K562 (cell line): ENCODE results near the gene FLRT1. TPM values are rescaled to one million over a fixed set of nuclear protein-coding genes. Genes with fewer than 3 reads are reported as not detected.
A peak's percentile ranks its signal among the peaks of the same experiment; 100 is the strongest.

Experiments
- BCLAF1 ChIP-seq, 2 experiments: fragments of 450-650 bp in 1 of 2; IDR thresholded peaks; 2 replicates each; pipeline ENCODE4 v1.6.1; 2011 to 2017; ENCODE audit warnings: low read depth in 2 of 2, antibody characterized with exemption in 1 of 2, borderline replicate concordance in 1 of 2, low read length in 1 of 2, mild to moderate bottlenecking in 1 of 2, mixed read lengths in 1 of 2; ENCODE audit not compliant: control insufficient read depth in 1 of 2
- E4F1 ChIP-seq: fragments of 250-450 bp; sonication (Bioruptor Pico); IDR thresholded peaks from 2 replicates; pipeline ENCODE4 v1.5.0; 2021; ENCODE audit warnings: mild to moderate bottlenecking, borderline replicate concordance
- EP300 ChIP-seq: IDR thresholded peaks from 2 replicates; pipeline ENCODE4 v1.6.1; 2012; ENCODE audit warnings: low read length, improper control_type of control experiment
- FOS ChIP-seq: IDR thresholded peaks from 3 replicates; pipeline ENCODE4 v1.6.1; 2011; ENCODE audit not compliant: insufficient read length; ENCODE audit errors: extremely low read depth
- GMEB1 ChIP-seq: fragments of 250-450 bp; sonication (Bioruptor Pico); IDR thresholded peaks from 2 replicates; pipeline ENCODE4 v1.4.0; 2020; ENCODE audit warnings: mild to moderate bottlenecking
- HNRNPLL ChIP-seq: fragments of 200-400 bp; formaldehyde crosslinking; IDR thresholded peaks from 2 replicates; pipeline ENCODE4 v1.6.1; 2017; ENCODE audit warnings: low read length, low read depth, mild to moderate bottlenecking; ENCODE audit not compliant: poor library complexity, severe bottlenecking
- MCM7 ChIP-seq, 2 experiments: fragments of 450-650 bp; IDR thresholded peaks; 2 replicates each; pipeline ENCODE4 v1.6.1; 2016 to 2018
- MNT ChIP-seq, 2 experiments: fragments of 450-650 bp; conservative IDR thresholded peaks; 2 replicates each; pipeline ENCODE4 v1.6.1; 2017; ENCODE audit warnings: mild to moderate bottlenecking in 2 of 2, moderate library complexity in 2 of 2
- NBN ChIP-seq: fragments of 450-650 bp; IDR thresholded peaks from 2 replicates; pipeline ENCODE4 v1.6.1; 2016; ENCODE audit warnings: low read depth, mild to moderate bottlenecking
- NFIC ChIP-seq: fragments of 450-650 bp; IDR thresholded peaks from 2 replicates; pipeline ENCODE4 v1.6.1; 2017; ENCODE audit warnings: mild to moderate bottlenecking, inconsistent platforms
- POLR2H ChIP-seq: IDR thresholded peaks from 2 replicates; pipeline ENCODE4 v1.6.1; 2016; ENCODE audit warnings: missing genetic modification characterization, low read depth, mild to moderate bottlenecking, control low read depth, missing compliant biosample characterization, moderate library complexity
- VEZF1 ChIP-seq: fragments of 200-800 bp; sonication (Bioruptor generic); IDR thresholded peaks from 2 replicates; pipeline ENCODE4 v1.6.1; 2017; ENCODE audit warnings: missing genetic modification characterization, missing compliant biosample characterization
- ZNF583 ChIP-seq: fragments of 250-450 bp; sonication (Bioruptor Pico); IDR thresholded peaks from 2 replicates; pipeline ENCODE4 v1.4.0; 2020
- ZNF584 ChIP-seq: fragments of 200-800 bp; sonication (Bioruptor generic); IDR thresholded peaks from 2 replicates; pipeline ENCODE4 v1.6.1; 2016; ENCODE audit warnings: low read depth, mild to moderate bottlenecking, missing genetic modification characterization, missing compliant biosample characterization
- ZNF696 ChIP-seq: fragments of 250-450 bp; sonication (Bioruptor Pico); conservative IDR thresholded peaks from 2 replicates; pipeline ENCODE4 v1.4.0; 2020; ENCODE audit warnings: mild to moderate bottlenecking, moderate library complexity
- ZNF77 ChIP-seq: fragments of 250-450 bp; sonication (Bioruptor Pico); IDR thresholded peaks from 2 replicates; pipeline ENCODE4 v1.5.0; 2020
- ZSCAN29 ChIP-seq: fragments of 450-650 bp; IDR thresholded peaks from 2 replicates; pipeline ENCODE4 v1.6.1; 2017
- polyA plus RNA-seq, 8 experiments: library from polyadenylated mRNA; depleted of rRNA in 4 of 8; stranded (reverse) in 5 of 8; unstranded in 3 of 8; fragments of >200 nt; fragmentation: Nextera tagmentation in 2 of 8; fragmentation: Illumina TruSeq in 1 of 8; extraction: Ambion mirVana in 2 of 8; extraction: Trizol in 1 of 8; gene quantifications; 2 replicates each; pipeline versions ENCODE4 v1.2.1 to v1.2.3, GENCODE V29; 2011 to 2014; ENCODE audit warnings: inconsistent platforms in 1 of 8, missing spikeins in 1 of 8
- total RNA-seq, 7 experiments: library from RNA; depleted of rRNA in 6 of 7; stranded (reverse); fragments of >200 nt in 6 of 7; fragmentation: Illumina TruSeq in 2 of 7; extraction: Trizol in 2 of 7; gene quantifications; 2 replicates each; pipeline versions ENCODE4 v1.2.1 to v1.2.3, GENCODE V29; 2011 to 2021; ENCODE audit warnings: low replicate concordance in 1 of 7

FLRT1 gene
- total and polyA plus RNA-seq, 9 of the 15 experiments (the other 6 are each of a cell fraction or from before 2014, with no cell fraction given), result not detected

GRCh38 chr11:63986156-63986931 lies 49.4 kb upstream of the FLRT1 start, which contains the start of gene OTUB1 (continued):
- TF ChIP-seq BCLAF1 (IDR thresholded peaks at IDR 0.05; ENCODE audit: borderline replicate concordance in 1 of 2, control insufficient read depth in 1 of 2, low read depth in 2 of 2, low read length in 1 of 2) (no peak), EP300 (no peak), ZNF77 (CRISPR knock-in tag) (no peak), E4F1 (CRISPR knock-in tag) (no peak), VEZF1 (CRISPR knock-in tag) (peak; percentile 97), POLR2H (tag) (no peak; the same call in 1 of the 2 replicates), GMEB1 (CRISPR knock-in tag) (no peak), NBN (no peak), MNT (conservative IDR thresholded peaks at IDR 0.05) (peak; percentile 73 to 74), ZNF584 (no peak), NFIC (peak; percentile 29; the same call in 1 of the 2 replicates), ZNF583 (no peak), FOS (no peak), MCM7 (IDR thresholded peaks at IDR 0.05) (no peak), ZNF696 (CRISPR knock-in tag) (no peak), HNRNPLL (no peak), ZSCAN29 (no peak)
